HepG2 (cell line): ENCODE results near the gene DYNC2I2. TPM values are rescaled to one million over a fixed set of nuclear protein-coding genes. Genes with fewer than 3 reads are reported as not detected.
A peak's percentile ranks its signal among the peaks of the same experiment; 100 is the strongest.

Experiments
- ATAC-seq: fragments of 200-7000 bp; cut with Tn5 transposase; 3 replicates; pipeline ENCODE4 v1.9.1; 2020; ENCODE audit warnings: mild to moderate bottlenecking, moderate library complexity
- BruUV-seq: library from RNA; stranded (reverse); fragments of 400-500 nt; replicated peaks from 2 replicates; lab custom pipeline; 2021; lab: Mats Ljungman, UMichigan
- CTCF ChIA-PET: fragments of 300-600 bp; formaldehyde crosslinking; extraction: SDS; loops from one replicate; lab custom pipeline; 2021; ENCODE audit warnings: low total read pairs, inconsistent platforms, low intra/inter-chr PET ratio; lab: Yijun Ruan, JAX
- POLR2A ChIA-PET: fragments of 350-600 bp; sonication (Branson Sonifier 250); formaldehyde crosslinking; loops from one replicate; lab custom pipeline; 2020; ENCODE audit warnings: antibody characterized with exemption, inconsistent platforms; lab: Yijun Ruan, JAX
- DNase-seq: peaks from one replicate; pipeline ENCODE4 v3.0.0-alpha.2; 2015; ENCODE audit warnings: low spot score
- FAIRE-seq: peaks from 3 replicates; lab custom pipeline; 2011; peaks lifted over from hg19 to GRCh38; lab: Jason Lieb, UNC
- H2AFZ ChIP-seq: one replicate; pipeline ENCODE4 v1.6.1; 2011; ENCODE audit warnings: low read length, inconsistent platforms
- H3K27ac ChIP-seq: fragments of 300-600 bp; 3 replicates; pipeline ENCODE4 v1.8.0; 2011; ENCODE audit warnings: mixed run types, mild to moderate bottlenecking, mixed read lengths, low read length, inconsistent platforms; ENCODE audit not compliant: insufficient read depth; ENCODE audit errors: extremely low read length
- H3K27me3 ChIP-seq, 2 experiments: fragments of 200-600 bp in 1 of 2; 2 replicates in 1 of 2; 3 replicates in 1 of 2; pipeline versions ENCODE4 v1.6.0 to v1.8.0; 2011; ENCODE audit warnings: low read length in 2 of 2, mild to moderate bottlenecking in 2 of 2, moderate library complexity in 2 of 2, inconsistent platforms in 1 of 2; ENCODE audit not compliant: insufficient read depth in 2 of 2, control insufficient read depth in 1 of 2
- H3K36me3 ChIP-seq, 2 experiments: fragments of 200-600 bp in 1 of 2; replicated peaks in 1 of 2; 2 replicates in 1 of 2; 3 replicates in 1 of 2; pipeline versions ENCODE4 v1.5.1 to v1.8.0; 2011; ENCODE audit warnings: low read length in 2 of 2, inconsistent platforms in 1 of 2; ENCODE audit not compliant: insufficient read depth in 2 of 2, control insufficient read depth in 1 of 2
- H3K4me1 ChIP-seq: 2 replicates; pipeline ENCODE4 v1.5.1; 2012; ENCODE audit warnings: low read length, inconsistent platforms; ENCODE audit not compliant: insufficient read depth
- H3K4me2 ChIP-seq: 2 replicates; pipeline ENCODE4 v1.6.0; 2011; ENCODE audit warnings: low read depth, low read length, inconsistent platforms
- H3K4me3 ChIP-seq, 3 experiments: fragments of 200-600 bp in 1 of 3; sonication (generic), shearing (Covaris generic) in 1 of 3; replicated peaks in 1 of 3; 2 replicates each; pipeline ENCODE4 v1.5.1; 2011 to 2016; ENCODE audit warnings: low read length in 3 of 3, inconsistent platforms in 2 of 3, low read depth in 2 of 3, mild to moderate bottlenecking in 2 of 3, control low read depth in 1 of 3, mixed read lengths in 1 of 3; ENCODE audit not compliant: insufficient read depth in 1 of 3
- H3K79me2 ChIP-seq: one replicate; pipeline ENCODE4 v1.6.1; 2011; ENCODE audit warnings: low read length, inconsistent platforms; ENCODE audit not compliant: insufficient read depth
- H3K9ac ChIP-seq: 2 replicates; pipeline ENCODE4 v1.6.0; 2011; ENCODE audit warnings: mild to moderate bottlenecking, low read depth, low read length, inconsistent platforms; ENCODE audit not compliant: insufficient read depth
- H3K9me3 ChIP-seq: 2 replicates; pipeline ENCODE4 v1.5.1; 2012; ENCODE audit warnings: mild to moderate bottlenecking, low read length
- H4K20me1 ChIP-seq: 2 replicates; pipeline ENCODE4 v1.6.0; 2011; ENCODE audit warnings: inconsistent platforms, mild to moderate bottlenecking, low read length, moderate library complexity; ENCODE audit not compliant: insufficient read depth
- ISL2 ChIP-seq: sonication (generic); formaldehyde crosslinking; IDR thresholded peaks from 2 replicates; pipeline ENCODE4 v1.5.0; 2020; ENCODE audit warnings: missing genetic modification reagents
- JUN ChIP-seq: sonication (generic); formaldehyde crosslinking; IDR thresholded peaks from 2 replicates; pipeline ENCODE4 v1.4.0; 2020; ENCODE audit warnings: mild to moderate bottlenecking, missing genetic modification reagents
- MTA1 ChIP-seq: sonication (generic); formaldehyde crosslinking; IDR thresholded peaks from 2 replicates; pipeline ENCODE4 v1.4.0; 2020; ENCODE audit warnings: missing genetic modification reagents, mild to moderate bottlenecking, borderline replicate concordance
- MTF2 ChIP-seq: sonication (generic); formaldehyde crosslinking; IDR thresholded peaks from 2 replicates; pipeline ENCODE4 v1.5.0; 2020; ENCODE audit warnings: missing genetic modification reagents, borderline replicate concordance
- NFE2 ChIP-seq: sonication (generic); formaldehyde crosslinking; IDR thresholded peaks from 2 replicates; pipeline ENCODE4 v1.4.0; 2020; ENCODE audit warnings: missing genetic modification reagents
- NFE2L2 ChIP-seq: fragments of 150-350 bp; IDR thresholded peaks from 2 replicates; pipeline ENCODE4 v1.6.1; 2014; ENCODE audit warnings: low read length
- PLRG1 ChIP-seq: fragments of 450-650 bp; conservative IDR thresholded peaks from 2 replicates; pipeline ENCODE4 v1.6.1; 2016
- ZFP82 ChIP-seq: sonication (generic); formaldehyde crosslinking; IDR thresholded peaks from 2 replicates; pipeline ENCODE4 v1.5.1; 2020; ENCODE audit warnings: mild to moderate bottlenecking, missing genetic modification reagents, borderline replicate concordance
- ZFP90 ChIP-seq: sonication (generic); formaldehyde crosslinking; IDR thresholded peaks from 2 replicates; pipeline ENCODE4 v1.8.0; 2022; ENCODE audit warnings: missing genetic modification reagents, mild to moderate bottlenecking, inconsistent platforms, borderline replicate concordance
- ZKSCAN1 ChIP-seq: fragments of 150-350 bp; IDR thresholded peaks from 2 replicates; pipeline ENCODE4 v1.6.1; 2014; ENCODE audit warnings: low read length
- ZNF20 ChIP-seq: sonication (generic); formaldehyde crosslinking; IDR thresholded peaks from 2 replicates; pipeline ENCODE4 v1.4.0; 2020; ENCODE audit warnings: mild to moderate bottlenecking, moderate library complexity, missing genetic modification reagents
- ZNF607 ChIP-seq: sonication (generic); formaldehyde crosslinking; IDR thresholded peaks from 2 replicates; pipeline ENCODE4 v1.5.1; 2020; ENCODE audit warnings: missing genetic modification reagents, mild to moderate bottlenecking, borderline replicate concordance
- ZNF776 ChIP-seq: sonication (generic); formaldehyde crosslinking; IDR thresholded peaks from 2 replicates; pipeline ENCODE4 v1.4.0; 2020; ENCODE audit warnings: mild to moderate bottlenecking, missing genetic modification reagents
- WGBS: methylation state at CpG from one replicate; pipeline ENCODE4 v1.1.6; 2017; ENCODE audit warnings: low lambda C conversion rate; 5-methylcytosine and 5-hydroxymethylcytosine counted together
- in situ Hi-C: cut with HindIII; loops from 2 replicates; pipeline ENCODE4 v1.10.0; 2017; ENCODE audit warnings: low pct_unique_long_range_greater_than_20kb; ENCODE audit not compliant: extremely low pct_ligation_motif_present
- intact Hi-C: fragments of 100-400 bp; cut with micrococcal nuclease; formaldehyde crosslinking; loops from one replicate; pipeline ENCODE4 v1.10.0; 2022; ENCODE audit not compliant: unreplicated experiment
- polyA plus RNA-seq, 8 experiments: library from polyadenylated mRNA; depleted of rRNA in 3 of 8; stranded (reverse) in 7 of 8; unstranded in 1 of 8; fragments of >200 nt; fragmentation: Illumina TruSeq in 4 of 8; extraction: Trizol in 4 of 8; gene quantifications; 2 replicates each; pipeline versions ENCODE4 v1.2.1 to v1.2.3, GENCODE V29; 2011 to 2016; ENCODE audit warnings: low read depth in 4 of 8, missing spikeins in 1 of 8, mixed read lengths in 1 of 8; ENCODE audit not compliant: insufficient read depth in 1 of 8
- total RNA-seq, 5 experiments: library from RNA; depleted of rRNA; stranded (reverse); fragments of >200 nt; fragmentation: Illumina TruSeq; extraction: Trizol; gene quantifications; 2 replicates each; pipeline ENCODE4 v1.2.3, GENCODE V29; 2016; ENCODE audit warnings: low read depth in 1 of 5
- TF ChIP-seq, protein P1 (sequence below): IDR thresholded peaks from 2 replicates; pipeline ENCODE4 v1.6.1; 2012; ENCODE audit warnings: inconsistent platforms
- TF ChIP-seq, protein P2 (sequence below): sonication (generic); formaldehyde crosslinking; IDR thresholded peaks from 2 replicates; pipeline ENCODE4 v1.4.0; 2020; ENCODE audit warnings: missing genetic modification reagents
- TF ChIP-seq, protein P3 (sequence below): sonication (generic); formaldehyde crosslinking; IDR thresholded peaks from 2 replicates; pipeline ENCODE4 v1.8.0; 2022; ENCODE audit warnings: mild to moderate bottlenecking, missing genetic modification reagents, borderline replicate concordance
- TF ChIP-seq, protein P4 (sequence below): sonication (generic); formaldehyde crosslinking; IDR thresholded peaks from 2 replicates; pipeline ENCODE4 v1.4.0; 2020; ENCODE audit warnings: mild to moderate bottlenecking, missing genetic modification reagents

DYNC2I2 gene
- total and polyA plus RNA-seq, 2 of the 13 experiments (the other 11 are each of a cell fraction or from before 2014, with no cell fraction given), result 13.7 to 40.2 TPM

DNA sequence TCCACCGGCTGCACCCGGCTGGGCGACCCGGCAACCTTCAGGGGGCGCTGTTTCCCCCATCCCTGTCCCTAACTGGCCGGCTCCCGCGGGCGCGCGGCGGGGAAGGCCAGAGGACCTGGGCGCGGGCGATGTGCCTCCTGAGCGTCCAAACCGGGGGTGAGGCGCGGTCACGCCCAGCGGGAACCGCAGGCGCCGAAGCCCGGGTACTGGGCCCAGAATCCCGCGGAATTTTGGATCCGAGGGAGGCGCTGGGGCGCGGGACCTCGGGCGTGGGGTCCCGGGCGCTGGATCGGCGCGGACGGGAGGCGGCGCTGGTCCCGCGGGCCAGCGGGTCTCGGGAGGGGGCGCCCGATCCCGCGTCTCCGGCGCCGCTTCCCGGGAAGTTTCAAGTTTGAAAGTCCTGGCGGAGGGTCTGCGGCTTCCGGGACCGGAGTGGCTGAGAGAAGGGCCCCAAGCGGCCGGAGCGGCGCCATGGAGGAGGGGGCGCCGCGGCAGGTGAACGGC, 45.9 kb upstream of the DYNC2I2 start, which contains the start of gene PKN3 (continued):
- peak; percentile 28; the same call in 1 of the 2 replicates for TF ChIP-seq MTF2 (CRISPR knock-in tag)
- TF ChIP-seq, protein P1, sequence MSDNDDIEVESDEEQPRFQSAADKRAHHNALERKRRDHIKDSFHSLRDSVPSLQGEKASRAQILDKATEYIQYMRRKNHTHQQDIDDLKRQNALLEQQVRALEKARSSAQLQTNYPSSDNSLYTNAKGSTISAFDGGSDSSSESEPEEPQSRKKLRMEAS, result no peak
- TF ChIP-seq ISL2 (CRISPR knock-in tag), result no peak; the same call in 1 of the 2 replicates
- no peak for TF ChIP-seq ZFP90 (CRISPR knock-in tag)

DNA sequence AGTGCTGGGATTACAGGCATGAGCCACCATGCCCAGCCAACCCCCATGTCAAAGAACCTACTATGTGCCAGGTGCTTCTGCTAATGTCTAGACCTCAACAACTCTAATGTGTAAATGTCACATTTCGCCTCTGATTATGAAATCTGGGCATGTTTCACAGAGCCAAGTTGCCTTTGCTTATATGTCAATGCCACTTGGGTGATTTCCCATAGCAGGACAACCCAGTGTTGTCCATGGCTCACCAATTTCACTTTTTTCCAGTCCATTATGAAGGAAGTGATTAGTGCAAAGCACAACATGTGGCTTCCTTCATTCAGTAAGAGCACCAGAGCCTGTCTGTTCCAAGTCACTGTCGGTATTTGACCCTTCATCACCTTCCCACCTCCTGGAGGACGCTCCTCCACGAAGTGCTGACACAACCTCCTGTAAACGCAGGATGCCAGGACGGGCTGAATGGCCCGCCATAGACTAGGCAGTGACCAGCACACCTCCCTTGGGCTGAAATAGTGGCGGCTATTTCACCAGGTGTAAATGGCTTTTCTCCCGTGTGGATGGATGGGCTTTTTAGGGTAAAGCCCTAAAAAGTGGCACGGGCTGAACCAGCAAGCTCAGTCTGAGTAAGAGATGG, 44.7 kb upstream of the DYNC2I2 start:
- TF ChIP-seq ZNF607 (CRISPR knock-in tag) (no peak), PLRG1 (no peak), NFE2L2 (no peak), ZFP82 (no peak), NFE2 (no peak), JUN (CRISPR knock-in tag) (no peak), ZNF776 (CRISPR knock-in tag) (no peak), ZNF20 (CRISPR knock-in tag) (no peak), MTA1 (no peak), ZKSCAN1 (peak; percentile 54; the same call in 1 of the 2 replicates)
- TF ChIP-seq, protein P2, sequence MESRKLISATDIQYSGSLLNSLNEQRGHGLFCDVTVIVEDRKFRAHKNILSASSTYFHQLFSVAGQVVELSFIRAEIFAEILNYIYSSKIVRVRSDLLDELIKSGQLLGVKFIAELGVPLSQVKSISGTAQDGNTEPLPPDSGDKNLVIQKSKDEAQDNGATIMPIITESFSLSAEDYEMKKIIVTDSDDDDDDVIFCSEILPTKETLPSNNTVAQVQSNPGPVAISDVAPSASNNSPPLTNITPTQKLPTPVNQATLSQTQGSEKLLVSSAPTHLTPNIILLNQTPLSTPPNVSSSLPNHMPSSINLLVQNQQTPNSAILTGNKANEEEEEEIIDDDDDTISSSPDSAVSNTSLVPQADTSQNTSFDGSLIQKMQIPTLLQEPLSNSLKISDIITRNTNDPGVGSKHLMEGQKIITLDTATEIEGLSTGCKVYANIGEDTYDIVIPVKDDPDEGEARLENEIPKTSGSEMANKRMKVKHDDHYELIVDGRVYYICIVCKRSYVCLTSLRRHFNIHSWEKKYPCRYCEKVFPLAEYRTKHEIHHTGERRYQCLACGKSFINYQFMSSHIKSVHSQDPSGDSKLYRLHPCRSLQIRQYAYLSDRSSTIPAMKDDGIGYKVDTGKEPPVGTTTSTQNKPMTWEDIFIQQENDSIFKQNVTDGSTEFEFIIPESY (CRISPR knock-in tag), result peak; percentile 39; the same call in 1 of the 2 replicates
- TF ChIP-seq, protein P3, sequence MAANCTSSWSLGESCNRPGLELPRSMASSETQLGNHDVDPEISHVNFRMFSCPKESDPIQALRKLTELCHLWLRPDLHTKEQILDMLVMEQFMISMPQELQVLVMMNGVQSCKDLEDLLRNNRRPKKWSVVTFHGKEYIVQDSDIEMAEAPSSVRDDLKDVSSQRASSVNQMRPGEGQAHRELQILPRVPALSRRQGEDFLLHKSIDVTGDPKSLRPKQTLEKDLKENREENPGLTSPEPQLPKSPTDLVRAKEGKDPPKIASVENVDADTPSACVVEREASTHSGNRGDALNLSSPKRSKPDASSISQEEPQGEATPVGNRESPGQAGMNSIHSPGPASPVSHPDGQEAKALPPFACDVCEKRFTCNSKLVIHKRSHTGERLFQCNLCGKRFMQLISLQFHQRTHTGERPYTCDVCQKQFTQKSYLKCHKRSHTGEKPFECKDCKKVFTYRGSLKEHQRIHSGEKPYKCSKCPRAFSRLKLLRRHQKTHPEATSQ (CRISPR knock-in tag), result no peak
- TF ChIP-seq, protein P4, sequence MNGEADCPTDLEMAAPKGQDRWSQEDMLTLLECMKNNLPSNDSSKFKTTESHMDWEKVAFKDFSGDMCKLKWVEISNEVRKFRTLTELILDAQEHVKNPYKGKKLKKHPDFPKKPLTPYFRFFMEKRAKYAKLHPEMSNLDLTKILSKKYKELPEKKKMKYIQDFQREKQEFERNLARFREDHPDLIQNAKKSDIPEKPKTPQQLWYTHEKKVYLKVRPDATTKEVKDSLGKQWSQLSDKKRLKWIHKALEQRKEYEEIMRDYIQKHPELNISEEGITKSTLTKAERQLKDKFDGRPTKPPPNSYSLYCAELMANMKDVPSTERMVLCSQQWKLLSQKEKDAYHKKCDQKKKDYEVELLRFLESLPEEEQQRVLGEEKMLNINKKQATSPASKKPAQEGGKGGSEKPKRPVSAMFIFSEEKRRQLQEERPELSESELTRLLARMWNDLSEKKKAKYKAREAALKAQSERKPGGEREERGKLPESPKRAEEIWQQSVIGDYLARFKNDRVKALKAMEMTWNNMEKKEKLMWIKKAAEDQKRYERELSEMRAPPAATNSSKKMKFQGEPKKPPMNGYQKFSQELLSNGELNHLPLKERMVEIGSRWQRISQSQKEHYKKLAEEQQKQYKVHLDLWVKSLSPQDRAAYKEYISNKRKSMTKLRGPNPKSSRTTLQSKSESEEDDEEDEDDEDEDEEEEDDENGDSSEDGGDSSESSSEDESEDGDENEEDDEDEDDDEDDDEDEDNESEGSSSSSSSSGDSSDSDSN (CRISPR knock-in tag), result no peak
- TF ChIP-seq, all 625 proteins: peak for 2
- H3K27ac ChIP-seq, result no peak overlapping the region
- intact Hi-C loops, result loop anchor here (5.0 kb wide), 1 partner anchor 64 kb away; no protein-coding TSS in a partner anchor
- H3K4me3 ChIP-seq, result no peak overlapping the region
- H3K36me3 ChIP-seq, result peaks cover 0 to 4% of the 10 kb centered on the region in 2 experiments; a peak in 1 of 5 replicates
- in situ Hi-C loops, result no loop called here
- no TSS peak for BruUV-seq
- no peak overlapping the region for H3K4me2 ChIP-seq
- no peak overlapping the region for H3K9ac ChIP-seq
- H2AFZ ChIP-seq, result no peak overlapping the region
- H3K27me3 ChIP-seq, result no peaks in the 10 kb centered on the region
- H3K79me2 ChIP-seq, result peaks cover 8% of the 10 kb centered on the region
- peaks cover 16% of the 10 kb centered on the region for H3K4me1 ChIP-seq
- whole genome bisulfite sequencing, result 96% methylated on average over 10 of the region's 10 CpGs
- no peak for FAIRE-seq
- no peak for ATAC-seq
- H3K9me3 ChIP-seq, result no peaks in the 10 kb centered on the region
- H4K20me1 ChIP-seq, result no peaks in the 10 kb centered on the region
- ChIA-PET POLR2A (interaction anchor here (1.0 kb wide), 1 partner anchor 17 kb away, joined by 6 read pairs; no protein-coding TSS in a partner anchor), CTCF (interaction anchor here (1.6 to 2.6 kb wide), 3 partner anchors 32 to 66 kb away, joined by 4 to 17 read pairs (median 12); no protein-coding TSS in a partner anchor)
- no peak for DNase-seq
